K562 (cell line): ENCODE data around the gene ARHGAP18.

ENCODE experiments used
- CHD1 ChIP-seq: fragments of 200-600 bp; sonication (generic); IDR thresholded peaks from one replicate; pipeline ENCODE4 v1.6.1; 2012; ENCODE audit warnings: mild to moderate bottlenecking, moderate library complexity, low read length, inconsistent platforms
- POLR2AphosphoS5 ChIP-seq: IDR thresholded peaks from 2 replicates; pipeline ENCODE4 v1.6.1; 2011; ENCODE audit warnings: mild to moderate bottlenecking, low read depth, low read length, moderate library complexity; ENCODE audit not compliant: control insufficient read depth, insufficient read depth
- RB1 ChIP-seq: fragments of 450-650 bp; IDR thresholded peaks from 2 replicates; pipeline ENCODE4 v1.6.1; 2017; ENCODE audit warnings: low read depth, mild to moderate bottlenecking
- RFX5 ChIP-seq: IDR thresholded peaks from 2 replicates; pipeline ENCODE4 v1.6.1; 2011; ENCODE audit warnings: low read depth, mild to moderate bottlenecking, improper control_type of control experiment, low read length
- SIN3A ChIP-seq, 2 experiments: fragments of 150-350 bp in 1 of 2; IDR thresholded peaks; 2 replicates each; pipeline ENCODE4 v1.6.1; 2011 to 2016; ENCODE audit warnings: borderline replicate concordance in 2 of 2, low read depth in 2 of 2, low read length in 2 of 2, mild to moderate bottlenecking in 2 of 2, moderate library complexity in 2 of 2; ENCODE audit not compliant: control insufficient read depth in 1 of 2
- TF ChIP-seq, protein P1 (sequence below), 3 experiments: IDR thresholded peaks in 2 of 3; conservative IDR thresholded peaks in 1 of 3; 2 replicates each; pipeline ENCODE4 v1.5.1; 2011 to 2012; ENCODE audit warnings: low read length in 3 of 3, mild to moderate bottlenecking in 3 of 3, control low read depth in 2 of 3, improper control_type of control experiment in 1 of 3, inconsistent platforms in 1 of 3, low read depth in 1 of 3, mixed read lengths in 1 of 3, moderate library complexity in 1 of 3; ENCODE audit not compliant: insufficient read depth in 2 of 3

DNA sequence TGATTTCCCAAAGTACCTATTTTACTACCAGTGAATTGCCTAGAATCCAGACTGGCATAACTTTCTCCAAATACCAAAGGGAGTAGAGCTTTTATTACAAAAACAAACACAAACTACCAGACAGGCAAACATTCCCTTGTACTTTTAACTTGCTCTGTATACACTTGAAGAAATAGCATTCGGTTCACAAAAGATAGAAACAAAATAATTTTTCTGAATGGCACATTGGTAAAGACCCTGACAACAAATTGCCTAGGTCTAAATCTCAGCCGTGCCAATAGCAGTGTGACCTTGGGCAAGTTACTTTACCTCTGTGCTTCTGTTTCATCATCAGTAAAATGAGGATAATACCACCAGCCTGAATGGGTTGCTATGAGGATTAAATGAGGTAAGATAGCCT lies 15.9 kb downstream of the ARHGAP18 start:
- no peak for TF ChIP-seq RB1
- no peak for TF ChIP-seq SIN3A (IDR thresholded peaks at IDR 0.05; ENCODE audit: borderline replicate concordance in 2 of 2, control insufficient read depth in 1 of 2, low read depth in 2 of 2, low read length in 2 of 2)
- TF ChIP-seq, protein P1, sequence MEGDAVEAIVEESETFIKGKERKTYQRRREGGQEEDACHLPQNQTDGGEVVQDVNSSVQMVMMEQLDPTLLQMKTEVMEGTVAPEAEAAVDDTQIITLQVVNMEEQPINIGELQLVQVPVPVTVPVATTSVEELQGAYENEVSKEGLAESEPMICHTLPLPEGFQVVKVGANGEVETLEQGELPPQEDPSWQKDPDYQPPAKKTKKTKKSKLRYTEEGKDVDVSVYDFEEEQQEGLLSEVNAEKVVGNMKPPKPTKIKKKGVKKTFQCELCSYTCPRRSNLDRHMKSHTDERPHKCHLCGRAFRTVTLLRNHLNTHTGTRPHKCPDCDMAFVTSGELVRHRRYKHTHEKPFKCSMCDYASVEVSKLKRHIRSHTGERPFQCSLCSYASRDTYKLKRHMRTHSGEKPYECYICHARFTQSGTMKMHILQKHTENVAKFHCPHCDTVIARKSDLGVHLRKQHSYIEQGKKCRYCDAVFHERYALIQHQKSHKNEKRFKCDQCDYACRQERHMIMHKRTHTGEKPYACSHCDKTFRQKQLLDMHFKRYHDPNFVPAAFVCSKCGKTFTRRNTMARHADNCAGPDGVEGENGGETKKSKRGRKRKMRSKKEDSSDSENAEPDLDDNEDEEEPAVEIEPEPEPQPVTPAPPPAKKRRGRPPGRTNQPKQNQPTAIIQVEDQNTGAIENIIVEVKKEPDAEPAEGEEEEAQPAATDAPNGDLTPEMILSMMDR (IDR thresholded peaks at IDR 0.05 in 2 of 3, conservative IDR thresholded peaks at IDR 0.05 in 1 of 3; ENCODE audit: insufficient read depth in 2 of 3, low read depth in 1 of 3, low read length in 3 of 3): no peak
- TF ChIP-seq POLR2AphosphoS5: no peak
- no peak for TF ChIP-seq RFX5
- no peak for TF ChIP-seq CHD1
